GM21367 (cell line): ENCODE results near the gene HECTD4.

Source experiments
- ATAC-seq: cut with Tn5 transposase; IDR thresholded peaks from one replicate; pipeline ENCODE4 v1.9.1; 2021; ENCODE audit not compliant: unreplicated experiment

Gene HECTD4

GRCh38 chr12:112325622-112326207, 56.5 kb downstream of the HECTD4 start:
- no peak for ATAC-seq

GRCh38 chr12:112325157-112325556, 57.1 kb downstream of the HECTD4 start:
- no peak for ATAC-seq

GRCh38 chr12:112322882-112323547, 59.2 kb downstream of the HECTD4 start:
- no peak for ATAC-seq

GRCh38 chr12:112322441-112322840, 59.8 kb downstream of the HECTD4 start:
- no peak for ATAC-seq

- no peak for ATAC-seq
These were observed 61.0 kb downstream of the HECTD4 start for GRCh38 chr12:112321245-112321644.

- ATAC-seq, result no peak
These were observed 62.8 kb downstream of the HECTD4 start for GRCh38 chr12:112319395-112319794.

DNA sequence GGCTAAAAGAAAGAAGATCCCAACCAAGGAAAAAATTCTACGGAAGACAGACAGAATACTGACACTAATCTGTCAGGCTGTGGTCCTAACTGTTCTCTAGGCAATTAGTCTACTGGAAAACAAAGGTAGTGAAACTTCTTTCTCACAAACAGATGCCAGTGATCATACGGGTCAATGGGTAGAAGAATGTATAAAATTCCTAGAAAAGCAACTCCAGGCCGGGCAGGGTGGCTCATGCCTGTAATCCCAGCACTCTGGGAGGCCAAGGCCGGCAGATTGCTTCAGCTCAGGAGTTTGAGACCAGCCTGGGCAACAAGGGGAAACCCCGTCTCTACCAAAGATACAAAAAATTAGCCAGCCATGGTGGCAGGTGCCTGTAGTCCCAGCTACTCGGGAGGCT, 64.8 kb downstream of the HECTD4 start:
- no peak for ATAC-seq

GRCh38 chr12:112314981-112315380, 67.2 kb downstream of the HECTD4 start:
- no peak for ATAC-seq

DNA sequence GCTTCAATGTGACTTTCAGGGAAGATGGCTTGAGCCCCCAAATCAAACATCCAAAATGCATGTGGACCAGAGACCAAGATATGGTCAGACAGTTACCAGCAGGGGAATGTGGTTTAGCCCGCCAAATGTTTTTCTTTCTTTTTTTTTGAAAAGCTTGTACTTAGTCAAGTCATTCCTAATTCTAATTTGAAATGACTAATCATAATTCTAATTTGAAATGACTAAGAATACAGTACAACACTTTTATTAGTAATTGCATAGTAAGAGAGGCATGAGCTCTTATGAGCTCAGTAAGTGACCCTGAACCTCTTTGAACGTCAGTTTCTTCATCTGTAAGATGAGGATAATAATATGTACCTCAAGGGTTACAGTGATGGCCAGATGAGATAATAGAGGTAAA, 72.4 kb downstream of the HECTD4 start:
- ATAC-seq, result no peak

DNA sequence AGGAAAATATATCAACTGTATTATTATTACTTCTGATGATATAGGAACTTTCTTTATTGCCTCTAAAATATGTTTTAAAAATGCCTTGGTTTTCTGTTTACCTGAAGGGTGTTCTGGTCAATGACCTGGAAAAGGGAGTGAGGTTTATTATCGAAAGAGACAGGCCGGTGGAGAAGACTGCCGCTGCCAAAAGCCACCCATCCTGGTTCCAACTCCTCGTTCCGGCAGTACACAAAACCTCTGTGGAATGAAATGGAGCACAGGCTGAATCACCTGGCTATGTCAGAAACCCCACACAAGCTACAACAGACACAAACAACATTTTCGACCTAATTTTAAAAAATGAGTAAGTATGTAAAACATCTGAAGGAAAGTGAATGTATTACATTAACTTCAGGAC, 73.6 kb downstream of the HECTD4 start:
- ATAC-seq, result no peak

DNA sequence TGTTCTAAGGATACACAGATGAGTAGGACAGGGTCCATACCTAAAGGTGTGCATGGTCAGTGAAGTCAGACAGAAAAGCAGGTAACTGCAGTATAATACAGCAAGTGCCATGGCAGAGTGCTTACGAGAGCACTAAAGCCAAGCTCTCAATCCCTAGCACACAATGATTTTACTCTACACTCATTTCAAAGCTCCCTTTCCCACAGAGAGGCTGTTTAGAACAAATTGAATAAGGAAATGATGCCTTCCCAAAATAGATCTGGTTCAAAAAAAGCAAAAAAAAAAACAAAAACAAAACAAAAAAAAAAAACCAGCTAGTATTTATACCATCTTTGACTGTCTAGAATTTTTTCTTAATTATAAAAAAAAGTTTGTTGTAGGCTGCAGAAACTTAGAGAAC, 74.1 kb downstream of the HECTD4 start:
- no peak for ATAC-seq

DNA sequence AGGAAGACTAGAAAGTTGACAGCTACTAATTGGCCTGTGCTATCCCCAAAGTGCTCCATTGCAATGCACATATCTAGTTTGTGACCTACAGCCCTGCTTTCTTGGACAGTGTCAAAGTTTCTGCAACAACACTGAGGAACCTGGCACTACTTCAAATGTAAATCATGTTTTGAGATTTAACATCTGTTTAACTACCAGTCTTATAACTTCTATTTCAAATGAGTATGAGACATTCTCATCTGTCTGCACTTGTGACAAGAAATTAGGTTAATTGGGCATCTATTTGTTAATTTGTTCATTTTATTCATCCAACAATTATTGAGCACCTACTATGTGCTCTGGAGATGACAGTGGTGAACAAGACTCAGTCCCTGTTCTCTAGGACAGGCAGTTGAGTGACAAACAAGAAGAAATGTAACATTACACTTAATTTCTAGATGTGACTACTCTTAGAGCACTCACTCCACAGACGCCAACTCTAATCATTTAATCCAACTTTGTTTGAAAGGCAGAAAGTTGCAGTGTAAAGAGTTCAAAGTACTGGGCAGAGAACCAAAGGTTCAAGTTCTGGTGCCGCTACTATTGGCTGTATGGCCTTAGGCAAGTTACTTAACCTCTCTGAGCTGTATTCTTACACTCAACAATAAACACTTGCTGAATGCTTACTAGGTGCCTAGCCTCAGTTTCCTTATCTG, 74.8 kb downstream of the HECTD4 start:
- no peak for ATAC-seq

GRCh38 chr12:112305951-112306350, 76.3 kb downstream of the HECTD4 start:
- ATAC-seq, result no peak

DNA sequence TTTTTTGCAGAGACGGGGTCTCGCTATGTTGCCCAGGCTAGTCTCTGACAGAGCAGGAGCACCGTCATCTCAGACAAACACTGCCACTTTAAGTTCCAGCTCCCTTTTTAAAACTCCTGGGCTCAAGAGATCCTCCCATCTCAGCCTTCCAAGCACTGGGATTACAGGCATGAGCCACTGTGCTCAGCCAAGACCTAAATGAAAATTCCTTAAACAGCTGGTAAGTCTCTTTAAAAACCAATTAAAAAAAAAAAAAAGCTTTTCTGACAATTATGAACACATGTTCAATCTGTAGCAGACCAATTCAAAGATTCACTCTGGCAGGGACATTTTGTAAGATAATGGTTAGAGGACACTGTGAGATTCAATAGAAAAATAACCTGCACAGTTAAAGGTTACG, 77.8 kb downstream of the HECTD4 start:
- ATAC-seq, result no peak

DNA sequence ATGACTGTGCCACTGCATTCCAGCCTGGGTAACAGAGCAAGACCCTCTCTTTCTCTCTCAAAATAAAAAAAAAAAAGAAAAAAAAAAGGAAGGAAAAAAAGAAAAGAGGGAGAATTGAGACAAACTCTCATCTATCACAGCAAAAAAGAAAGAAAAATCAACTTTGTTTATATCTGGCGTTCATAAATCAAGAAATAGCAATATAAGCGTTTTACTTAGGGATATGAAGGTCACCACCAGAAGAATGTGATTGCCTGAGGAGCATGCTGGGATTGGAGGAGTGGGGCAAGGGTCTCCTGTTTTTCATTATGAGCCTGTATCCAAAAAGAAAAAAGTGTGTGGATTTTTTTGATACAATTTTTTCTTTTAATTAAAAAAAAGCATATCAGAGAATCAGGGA, 78.4 kb downstream of the HECTD4 start:
- no peak for ATAC-seq

DNA sequence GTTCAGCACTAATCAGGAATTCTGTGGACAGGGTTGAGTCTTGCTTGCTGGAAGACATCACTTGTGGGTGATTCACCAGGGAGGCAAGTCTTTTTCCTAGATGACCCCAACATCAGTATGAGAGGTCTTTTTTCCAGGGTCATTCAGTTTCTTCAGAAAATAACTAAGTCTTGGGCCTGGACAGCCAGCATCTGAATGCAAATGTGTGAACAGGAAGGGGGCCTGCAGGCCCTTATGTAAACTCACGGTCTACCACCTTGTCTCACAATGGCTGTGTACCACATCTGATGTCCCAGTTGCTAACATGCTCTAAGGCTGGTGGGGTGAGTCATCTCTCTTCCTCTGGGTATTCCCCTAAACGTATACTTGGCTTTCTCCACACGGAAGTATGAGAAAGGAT, 79.2 kb downstream of the HECTD4 start:
- peak; percentile 97 for ATAC-seq

- ATAC-seq, result no peak
These were observed 82.5 kb downstream of the HECTD4 start for GRCh38 chr12:112299704-112300103.

DNA sequence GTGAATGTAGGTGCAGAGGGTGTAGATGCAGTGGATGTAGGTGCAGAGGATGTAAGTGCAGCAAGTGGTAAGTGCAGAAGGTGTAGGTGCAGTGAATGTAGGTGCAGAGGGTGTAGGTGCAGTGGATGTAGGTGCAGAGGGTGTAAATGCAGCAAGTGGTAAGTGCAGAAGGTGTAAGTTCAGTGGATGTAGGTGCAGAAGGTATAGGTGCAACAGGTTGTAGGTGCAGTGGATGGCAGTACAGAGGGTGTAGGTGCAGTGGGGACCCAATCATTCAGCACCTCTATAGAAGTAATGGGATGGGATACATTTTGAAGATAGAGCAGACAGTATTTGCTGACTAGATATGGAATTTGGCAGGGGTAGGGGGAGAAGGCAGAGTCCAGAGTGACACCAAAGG, 85.0 kb downstream of the HECTD4 start:
- no peak for ATAC-seq

DNA sequence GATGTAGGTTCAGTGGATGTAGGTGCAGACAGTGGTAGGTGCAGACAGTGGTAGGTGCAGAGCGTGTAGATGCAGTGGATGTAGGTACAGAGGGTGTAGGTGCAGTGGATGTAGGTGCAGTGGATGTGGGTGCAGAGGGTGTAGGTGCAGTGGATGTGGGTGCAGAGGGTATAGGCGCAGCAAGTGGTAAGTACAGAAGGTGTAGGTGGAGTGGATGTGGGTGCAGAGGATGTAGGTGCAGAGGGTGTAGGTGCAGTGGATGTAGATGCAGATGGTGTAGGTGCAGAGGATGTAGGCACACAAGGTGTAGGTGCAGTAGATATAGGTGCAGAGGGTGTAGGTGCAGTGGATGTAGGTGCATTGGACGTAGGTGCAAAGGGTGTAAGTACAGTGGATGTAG, 86.0 kb downstream of the HECTD4 start:
- ATAC-seq, result no peak

- ATAC-seq, result no peak
These were observed 87.4 kb downstream of the HECTD4 start for GRCh38 chr12:112294793-112295192.

DNA sequence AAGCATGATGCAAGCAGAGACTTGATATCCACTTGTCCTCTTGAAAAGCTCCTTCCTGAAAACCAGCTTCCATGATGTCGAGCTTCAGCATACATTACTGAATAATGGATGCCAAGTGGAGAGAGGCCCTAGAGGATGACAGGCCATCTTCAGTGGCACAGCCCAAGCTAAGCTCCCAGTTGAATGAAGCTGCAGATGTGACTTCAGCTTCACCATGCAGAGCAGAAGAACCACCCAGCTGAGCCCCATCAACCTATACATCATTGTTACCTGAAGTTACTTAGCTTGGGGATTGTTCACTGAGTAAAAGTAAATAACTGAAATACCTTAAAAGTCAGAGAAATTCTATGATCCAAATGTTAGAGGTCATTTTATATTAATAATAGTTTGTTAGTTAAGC, 93.6 kb downstream of the HECTD4 start:
- ATAC-seq, result no peak

DNA sequence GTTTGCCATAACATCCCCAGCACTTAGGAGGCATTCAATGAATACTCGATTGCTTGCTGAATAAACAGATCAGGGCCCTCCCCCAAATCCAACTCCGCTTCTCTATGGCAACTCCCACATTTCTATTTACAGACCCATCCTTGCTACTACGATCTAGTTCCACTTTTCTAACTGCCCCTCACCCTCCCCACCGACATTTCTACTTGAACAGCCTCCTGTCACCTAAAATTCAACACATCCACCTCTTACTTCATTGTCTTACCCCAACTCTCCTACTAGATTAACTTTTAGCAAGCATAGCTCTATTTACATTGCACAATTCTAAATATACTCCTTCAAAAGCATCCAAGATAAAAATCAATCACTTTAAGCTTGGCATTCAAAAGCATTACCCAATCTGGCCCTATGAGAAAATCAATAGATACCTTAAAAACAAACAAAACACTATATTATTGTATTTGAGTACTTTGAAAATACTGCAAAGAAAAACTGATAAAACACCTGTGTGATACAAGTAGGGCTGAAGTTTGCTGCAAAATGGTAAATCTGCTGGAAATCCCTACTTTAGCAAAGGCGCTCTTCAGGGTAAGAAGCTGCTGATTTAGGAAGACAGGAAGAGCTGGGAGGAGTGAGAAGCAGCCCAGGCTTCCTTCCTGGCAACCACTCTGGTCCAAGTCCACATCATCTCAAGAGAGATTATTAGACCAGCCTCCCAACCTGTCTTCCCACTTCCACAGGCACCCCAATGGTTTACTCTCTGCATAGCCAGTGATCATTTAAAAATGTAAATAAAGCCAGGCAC, 96.4 kb downstream of the HECTD4 start:
- no peak for ATAC-seq
